ENCODE data around the gene JPH3.
A peak's percentile ranks its signal among the peaks of the same experiment; 100 is the strongest.
"Not testable (repeated sequence)": the region's sequence is repeated elsewhere in the genome, so short reads cannot be mapped to it uniquely, and the experiment has no call there.

The JPH3 gene

DNA sequence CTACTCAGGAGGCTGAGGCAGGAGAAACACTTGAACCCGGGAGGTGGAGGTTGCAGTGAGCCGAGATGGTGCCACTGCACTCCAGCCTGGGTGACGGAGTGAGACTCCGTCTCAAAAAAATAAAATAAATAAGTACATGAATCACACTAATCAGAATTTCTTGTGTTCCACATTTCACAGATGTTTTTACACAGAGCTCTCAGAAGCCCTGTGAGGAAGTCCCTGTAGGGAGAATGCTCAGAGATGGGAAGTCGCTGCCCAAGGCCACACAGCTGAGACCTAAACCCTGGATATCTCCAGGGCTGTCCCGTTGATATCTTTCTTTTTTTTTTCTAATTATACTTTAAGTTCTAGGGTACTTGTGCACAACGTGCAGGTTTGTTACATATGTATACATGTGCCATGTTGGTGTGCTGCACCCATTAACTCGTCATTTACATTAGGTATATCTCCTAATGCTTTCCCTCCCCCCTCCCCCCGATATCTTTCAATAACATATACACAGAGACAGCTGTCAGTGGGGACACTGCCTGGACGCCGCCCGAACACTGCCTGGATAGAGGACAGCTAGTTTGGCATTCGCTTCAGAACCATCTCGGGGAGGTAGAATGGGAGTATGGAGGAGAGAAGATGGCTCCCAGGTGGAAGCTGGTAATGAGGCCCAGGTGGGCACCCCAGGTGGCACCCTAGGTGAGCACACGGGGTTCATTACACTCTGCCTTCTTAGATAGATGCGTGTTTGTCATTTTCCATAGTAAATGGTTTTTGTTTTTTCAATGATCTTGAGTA is 24.0 kb upstream of the JPH3 start:
- not testable (repeated sequence) for H3K36me3 ChIP-seq (ENCODE audit: control insufficient read depth, insufficient read depth, low read length, severe bottlenecking); H3K9ac ChIP-seq (ENCODE audit: low read length)
- peaks cover 27% of the 10 kb centered on the region for H3K4me1 ChIP-seq (ENCODE audit: control insufficient read depth, insufficient read depth, low read length)

GRCh38 chr16:87579691-87580090 is 22.6 kb upstream of the JPH3 start:
- no peak for DNase-seq (ENCODE audit: low read depth)
- H3K9ac ChIP-seq (ENCODE audit: low read length), result no peak overlapping the region
- no peaks in the 10 kb centered on the region for H3K9me3 ChIP-seq (ENCODE audit: control insufficient read depth, low read length)
- H3K4me1 ChIP-seq (ENCODE audit: control insufficient read depth, insufficient read depth, low read length), result peaks cover 38% of the 10 kb centered on the region
- no peak overlapping the region for H3K4me3 ChIP-seq (ENCODE audit: low read length)
- H3K27me3 ChIP-seq (replicated peaks; ENCODE audit: control insufficient read depth, insufficient read depth, low read length), result no peaks in the 10 kb centered on the region
- no peaks in the 10 kb centered on the region for H3K36me3 ChIP-seq (ENCODE audit: control insufficient read depth, insufficient read depth, low read length, severe bottlenecking)

More for the DNA sequence above, 24.0 kb upstream of the JPH3 start:
- H3K27me3 ChIP-seq (replicated peaks; ENCODE audit: control insufficient read depth, insufficient read depth, low read length); H3K4me3 ChIP-seq (ENCODE audit: low read length); H3K9me3 ChIP-seq (ENCODE audit: control insufficient read depth, low read length); DNase-seq (ENCODE audit: low read depth): not testable (repeated sequence)

- Histone ChIP-seq H3K4me1 (ENCODE audit: control insufficient read depth, insufficient read depth, low read length) (peaks cover 38% of the 10 kb centered on the region), H3K9me3 (ENCODE audit: control insufficient read depth, low read length) (no peaks in the 10 kb centered on the region), H3K36me3 (ENCODE audit: control insufficient read depth, insufficient read depth, low read length, severe bottlenecking) (no peaks in the 10 kb centered on the region), H3K9ac (ENCODE audit: low read length) (no peak overlapping the region), H3K27me3 (replicated peaks; ENCODE audit: control insufficient read depth, insufficient read depth, low read length) (no peaks in the 10 kb centered on the region), H3K4me3 (ENCODE audit: low read length) (no peak overlapping the region)
- no peak for DNase-seq (ENCODE audit: low read depth)
These were observed 21.4 kb upstream of the JPH3 start for GRCh38 chr16:87580855-87581261.

- no peaks in the 10 kb centered on the region for H3K9me3 ChIP-seq (ENCODE audit: control insufficient read depth, low read length)
- H3K4me3 ChIP-seq (ENCODE audit: low read length), result peak overlapping the region; percentile 67
- no peaks in the 10 kb centered on the region for H3K36me3 ChIP-seq (ENCODE audit: control insufficient read depth, insufficient read depth, low read length, severe bottlenecking)
- DNase-seq (ENCODE audit: low read depth), result peak; percentile 96
- peak overlapping the region; percentile 89 for H3K9ac ChIP-seq (ENCODE audit: low read length)
- no peaks in the 10 kb centered on the region for H3K27me3 ChIP-seq (replicated peaks; ENCODE audit: control insufficient read depth, insufficient read depth, low read length)
- H3K4me1 ChIP-seq (ENCODE audit: control insufficient read depth, insufficient read depth, low read length), result peaks cover 38% of the 10 kb centered on the region
These were observed 20.5 kb upstream of the JPH3 start for GRCh38 chr16:87581857-87582215.

- Histone ChIP-seq H3K27me3 (replicated peaks; ENCODE audit: control insufficient read depth, insufficient read depth, low read length) (no peaks in the 10 kb centered on the region), H3K4me3 (ENCODE audit: low read length) (peak overlapping the region; percentile 67), H3K9ac (ENCODE audit: low read length) (peak overlapping the region; percentile 89), H3K4me1 (ENCODE audit: control insufficient read depth, insufficient read depth, low read length) (peaks cover 38% of the 10 kb centered on the region), H3K36me3 (ENCODE audit: control insufficient read depth, insufficient read depth, low read length, severe bottlenecking) (no peaks in the 10 kb centered on the region), H3K9me3 (ENCODE audit: control insufficient read depth, low read length) (no peaks in the 10 kb centered on the region)
- peak; percentile 83 for DNase-seq (ENCODE audit: low read depth)
These were observed 19.9 kb upstream of the JPH3 start for GRCh38 chr16:87582216-87582965.

GRCh38 chr16:87582966-87583325 is 19.4 kb upstream of the JPH3 start:
- Histone ChIP-seq H3K9ac (ENCODE audit: low read length) (peak overlapping the region; percentile 89), H3K9me3 (ENCODE audit: control insufficient read depth, low read length) (no peaks in the 10 kb centered on the region), H3K4me1 (ENCODE audit: control insufficient read depth, insufficient read depth, low read length) (peaks cover 38% of the 10 kb centered on the region), H3K4me3 (ENCODE audit: low read length) (peak overlapping the region; percentile 67), H3K27me3 (replicated peaks; ENCODE audit: control insufficient read depth, insufficient read depth, low read length) (no peaks in the 10 kb centered on the region), H3K36me3 (ENCODE audit: control insufficient read depth, insufficient read depth, low read length, severe bottlenecking) (no peaks in the 10 kb centered on the region)
- no peak for DNase-seq (ENCODE audit: low read depth)

DNA sequence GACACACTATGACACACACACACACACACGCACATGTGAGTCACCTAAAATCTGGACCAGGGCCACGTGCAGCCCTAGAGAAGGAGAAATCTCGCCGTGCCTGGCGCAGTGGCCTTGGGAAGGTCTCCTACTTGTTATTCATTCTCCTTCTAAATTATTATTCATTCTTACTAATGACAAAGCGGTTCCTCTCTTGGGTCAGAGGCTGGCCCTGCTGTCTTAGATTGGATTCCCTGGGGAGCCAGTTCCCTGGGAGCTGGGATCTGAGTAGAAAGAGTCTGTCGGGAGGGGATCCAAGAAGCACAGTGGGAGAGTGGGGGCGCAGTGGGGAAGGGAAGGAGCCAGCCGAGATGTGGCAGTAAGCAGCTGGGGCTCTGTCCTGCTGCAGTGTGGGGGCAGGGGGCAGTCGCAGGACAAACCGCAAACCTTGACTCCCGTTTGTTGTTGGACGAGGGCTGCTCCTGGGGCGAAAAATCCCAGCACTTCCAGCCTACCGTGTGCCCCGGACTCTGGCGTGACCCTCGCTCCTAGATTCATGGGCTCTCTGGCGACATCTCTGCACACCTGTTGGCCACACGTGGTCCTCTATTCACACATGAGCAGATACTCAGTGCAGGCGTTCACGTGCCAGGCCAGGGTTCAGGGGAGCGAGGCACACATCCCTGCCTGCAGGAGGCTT is 18.7 kb upstream of the JPH3 start:
- Histone ChIP-seq H3K36me3 (ENCODE audit: control insufficient read depth, insufficient read depth, low read length, severe bottlenecking) (no peaks in the 10 kb centered on the region), H3K9ac (ENCODE audit: low read length) (peak overlapping the region; percentile 89), H3K4me3 (ENCODE audit: low read length) (no peak overlapping the region), H3K27me3 (replicated peaks; ENCODE audit: control insufficient read depth, insufficient read depth, low read length) (no peaks in the 10 kb centered on the region), H3K4me1 (ENCODE audit: control insufficient read depth, insufficient read depth, low read length) (peaks cover 38% of the 10 kb centered on the region), H3K9me3 (ENCODE audit: control insufficient read depth, low read length) (no peaks in the 10 kb centered on the region)
- DNase-seq (ENCODE audit: low read depth), result no peak

- H3K36me3 ChIP-seq (ENCODE audit: control insufficient read depth, insufficient read depth, low read length, severe bottlenecking), result no peaks in the 10 kb centered on the region
- peak; percentile 23 for DNase-seq (ENCODE audit: low read depth)
- no peak overlapping the region for H3K9ac ChIP-seq (ENCODE audit: low read length)
- peaks cover 2% of the 10 kb centered on the region for H3K27me3 ChIP-seq (replicated peaks; ENCODE audit: control insufficient read depth, insufficient read depth, low read length)
- H3K4me3 ChIP-seq (ENCODE audit: low read length), result no peak overlapping the region
- peaks cover 44% of the 10 kb centered on the region for H3K4me1 ChIP-seq (ENCODE audit: control insufficient read depth, insufficient read depth, low read length)
- H3K9me3 ChIP-seq (ENCODE audit: control insufficient read depth, low read length), result no peaks in the 10 kb centered on the region
These were observed 18.0 kb upstream of the JPH3 start for GRCh38 chr16:87584271-87584670.

DNA sequence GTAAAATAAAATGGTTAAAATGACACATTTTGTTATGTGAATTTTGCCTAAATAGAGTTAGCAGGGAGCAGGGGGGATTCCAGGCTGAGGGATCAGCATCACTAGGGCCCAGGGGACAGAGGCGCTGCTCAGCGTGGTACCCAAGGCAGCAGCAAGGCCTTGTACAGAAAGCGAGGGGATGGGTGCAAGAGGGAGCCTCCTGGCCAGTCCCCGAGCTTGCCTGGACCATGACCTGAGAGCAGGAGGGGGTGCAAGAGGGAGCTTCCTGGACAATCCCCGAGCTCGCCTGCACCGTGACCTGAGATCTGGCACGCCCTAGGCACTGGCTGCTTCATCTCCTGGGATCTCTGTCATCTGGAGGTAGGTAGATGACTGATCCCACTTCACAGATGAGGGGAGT is 17.3 kb upstream of the JPH3 start:
- no peak for DNase-seq (ENCODE audit: low read depth)
- peaks cover 9% of the 10 kb centered on the region for H3K27me3 ChIP-seq (replicated peaks; ENCODE audit: control insufficient read depth, insufficient read depth, low read length)
- no peak overlapping the region for H3K4me3 ChIP-seq (ENCODE audit: low read length)
- H3K9me3 ChIP-seq (ENCODE audit: control insufficient read depth, low read length), result no peaks in the 10 kb centered on the region
- H3K9ac ChIP-seq (ENCODE audit: low read length), result no peak overlapping the region
- H3K36me3 ChIP-seq (ENCODE audit: control insufficient read depth, insufficient read depth, low read length, severe bottlenecking), result no peaks in the 10 kb centered on the region
- H3K4me1 ChIP-seq (ENCODE audit: control insufficient read depth, insufficient read depth, low read length), result peaks cover 44% of the 10 kb centered on the region

GRCh38 chr16:87585442-87586200 is 16.7 kb upstream of the JPH3 start:
- no peaks in the 10 kb centered on the region for H3K36me3 ChIP-seq (ENCODE audit: control insufficient read depth, insufficient read depth, low read length, severe bottlenecking)
- no peaks in the 10 kb centered on the region for H3K9me3 ChIP-seq (ENCODE audit: control insufficient read depth, low read length)
- H3K27me3 ChIP-seq (replicated peaks; ENCODE audit: control insufficient read depth, insufficient read depth, low read length), result peaks cover 14% of the 10 kb centered on the region
- DNase-seq (ENCODE audit: low read depth), result no peak
- no peak overlapping the region for H3K4me3 ChIP-seq (ENCODE audit: low read length)
- H3K4me1 ChIP-seq (ENCODE audit: control insufficient read depth, insufficient read depth, low read length), result peaks cover 44% of the 10 kb centered on the region
- no peak overlapping the region for H3K9ac ChIP-seq (ENCODE audit: low read length)

Measured in adipocyte (in vitro differentiated cells).